HepG2 (cell line): ENCODE results near the gene DNTTIP2. TPM values are rescaled to one million over a fixed set of nuclear protein-coding genes. Genes with fewer than 3 reads are reported as not detected.

Source experiments
- KDM4B ChIP-seq: sonication (generic); formaldehyde crosslinking; IDR thresholded peaks from 2 replicates; pipeline ENCODE4 v1.4.0; 2020; ENCODE audit warnings: missing genetic modification reagents
- PAF1 ChIP-seq: IDR thresholded peaks from 2 replicates; pipeline ENCODE4 v1.6.1; 2016; ENCODE audit warnings: missing genetic modification reagents, missing compliant biosample characterization
- PHF21A ChIP-seq: sonication (generic); formaldehyde crosslinking; IDR thresholded peaks from 2 replicates; pipeline ENCODE4 v1.5.0; 2020; ENCODE audit warnings: mild to moderate bottlenecking, missing genetic modification reagents
- TSC22D2 ChIP-seq: sonication (generic); formaldehyde crosslinking; IDR thresholded peaks from 2 replicates; pipeline ENCODE4 v1.5.1; 2020; ENCODE audit warnings: missing genetic modification reagents, mild to moderate bottlenecking, borderline replicate concordance
- ZNF232 ChIP-seq: sonication (generic); formaldehyde crosslinking; IDR thresholded peaks from 2 replicates; pipeline ENCODE4 v1.4.0; 2020; ENCODE audit warnings: missing genetic modification reagents, borderline replicate concordance
- ZNF274 ChIP-seq: sonication (generic); formaldehyde crosslinking; IDR thresholded peaks from 2 replicates; pipeline ENCODE4 v1.5.1; 2020; ENCODE audit warnings: mild to moderate bottlenecking, missing genetic modification reagents
- ZNF484 ChIP-seq: sonication (generic); formaldehyde crosslinking; IDR thresholded peaks from 2 replicates; pipeline ENCODE4 v1.5.1; 2020; ENCODE audit warnings: mild to moderate bottlenecking, low read depth, missing genetic modification reagents, borderline replicate concordance
- ZNF577 ChIP-seq: sonication (generic); formaldehyde crosslinking; IDR thresholded peaks from 2 replicates; pipeline ENCODE4 v1.4.0; 2020; ENCODE audit warnings: mild to moderate bottlenecking, low read depth, missing genetic modification reagents, borderline replicate concordance
- ZNF709 ChIP-seq: sonication (generic); formaldehyde crosslinking; IDR thresholded peaks from 2 replicates; pipeline ENCODE4 v1.5.0; 2020; ENCODE audit warnings: mild to moderate bottlenecking, missing genetic modification reagents
- ZNF768 ChIP-seq: sonication (generic); formaldehyde crosslinking; IDR thresholded peaks from 2 replicates; pipeline ENCODE4 v1.4.0; 2020; ENCODE audit warnings: missing genetic modification reagents
- ZNF83 ChIP-seq: sonication (generic); formaldehyde crosslinking; IDR thresholded peaks from 2 replicates; pipeline ENCODE4 v1.4.0; 2020; ENCODE audit warnings: missing genetic modification reagents, mild to moderate bottlenecking, borderline replicate concordance
- polyA plus RNA-seq, 8 experiments: library from polyadenylated mRNA; depleted of rRNA in 3 of 8; stranded (reverse) in 7 of 8; unstranded in 1 of 8; fragments of >200 nt; fragmentation: Illumina TruSeq in 4 of 8; extraction: Trizol in 4 of 8; gene quantifications; 2 replicates each; pipeline versions ENCODE4 v1.2.1 to v1.2.3, GENCODE V29; 2011 to 2016; ENCODE audit warnings: low read depth in 4 of 8, missing spikeins in 1 of 8, mixed read lengths in 1 of 8; ENCODE audit not compliant: insufficient read depth in 1 of 8
- total RNA-seq, 5 experiments: library from RNA; depleted of rRNA; stranded (reverse); fragments of >200 nt; fragmentation: Illumina TruSeq; extraction: Trizol; gene quantifications; 2 replicates each; pipeline ENCODE4 v1.2.3, GENCODE V29; 2016; ENCODE audit warnings: low read depth in 1 of 5
- TF ChIP-seq, protein P1 (sequence below): sonication (generic); formaldehyde crosslinking; IDR thresholded peaks from 2 replicates; pipeline ENCODE4 v1.8.1; 2023; ENCODE audit warnings: mild to moderate bottlenecking, inconsistent platforms, moderate library complexity, missing genetic modification reagents, borderline replicate concordance
- TF ChIP-seq, protein P2 (sequence below): sonication (generic); formaldehyde crosslinking; IDR thresholded peaks from 2 replicates; pipeline ENCODE4 v1.9.0; 2021; ENCODE audit warnings: missing genetic modification reagents, mild to moderate bottlenecking, borderline replicate concordance
- TF ChIP-seq, protein P3 (sequence below): sonication (generic); formaldehyde crosslinking; IDR thresholded peaks from 2 replicates; pipeline ENCODE4 v1.4.0; 2020; ENCODE audit warnings: missing genetic modification reagents, mild to moderate bottlenecking, borderline replicate concordance
- TF ChIP-seq, protein P4 (sequence below): sonication (generic); formaldehyde crosslinking; IDR thresholded peaks from 2 replicates; pipeline ENCODE4 v1.8.1; 2023; ENCODE audit warnings: mild to moderate bottlenecking, missing genetic modification reagents
- TF ChIP-seq, protein P5 (sequence below): sonication (generic); formaldehyde crosslinking; IDR thresholded peaks from 2 replicates; pipeline ENCODE4 v1.9.0; 2021; ENCODE audit warnings: missing genetic modification reagents, borderline replicate concordance
- TF ChIP-seq, protein P6 (sequence below): sonication (generic); formaldehyde crosslinking; IDR thresholded peaks from 2 replicates; pipeline ENCODE4 v1.8.1; 2023; ENCODE audit warnings: mild to moderate bottlenecking, missing genetic modification reagents, borderline replicate concordance

Gene DNTTIP2
- total and polyA plus RNA-seq, 2 of the 13 experiments (the other 11 are each of a cell fraction or from before 2014, with no cell fraction given), result 11.4 to 63.3 TPM

DNA sequence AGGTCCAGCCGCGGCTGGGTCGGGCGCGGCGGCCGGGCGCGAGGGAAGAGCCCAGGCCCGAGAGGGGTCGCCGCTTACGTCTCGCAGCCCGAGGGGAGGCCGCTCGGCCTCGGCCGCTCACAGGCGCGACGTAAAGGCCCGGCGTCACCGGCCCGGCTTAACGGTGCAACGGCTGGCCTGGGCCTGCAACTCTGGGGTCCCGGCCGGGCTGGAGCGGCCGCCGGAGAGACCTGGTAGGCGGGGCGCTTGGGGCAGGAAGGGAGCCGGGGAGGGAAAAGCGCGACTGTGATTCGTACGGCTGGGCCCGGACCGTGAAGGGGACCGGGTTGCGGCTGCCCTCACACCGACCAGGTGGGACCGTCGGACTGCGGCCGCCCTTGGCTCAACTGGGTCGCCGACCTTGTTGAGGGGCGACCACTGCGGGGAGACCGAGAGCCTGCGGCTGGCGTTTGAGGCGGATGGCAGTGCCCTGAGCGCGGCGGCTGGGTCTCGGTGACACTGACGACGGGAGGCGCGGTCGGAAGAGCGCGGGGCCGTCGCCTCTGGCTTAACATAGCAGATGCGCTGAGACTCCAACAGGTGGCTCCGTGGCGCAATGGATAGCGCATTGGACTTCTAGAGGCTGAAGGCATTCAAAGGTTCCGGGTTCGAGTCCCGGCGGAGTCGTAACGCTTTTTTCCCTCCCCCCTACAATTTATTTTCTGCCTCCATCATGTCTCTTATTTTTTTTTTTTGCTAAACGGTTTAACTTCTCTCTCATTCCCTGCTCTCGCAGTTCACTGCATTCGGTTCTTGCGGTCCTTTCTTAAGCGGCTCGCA lies 31.8 kb downstream of the DNTTIP2 start (continued):
- TF ChIP-seq, protein P1, sequence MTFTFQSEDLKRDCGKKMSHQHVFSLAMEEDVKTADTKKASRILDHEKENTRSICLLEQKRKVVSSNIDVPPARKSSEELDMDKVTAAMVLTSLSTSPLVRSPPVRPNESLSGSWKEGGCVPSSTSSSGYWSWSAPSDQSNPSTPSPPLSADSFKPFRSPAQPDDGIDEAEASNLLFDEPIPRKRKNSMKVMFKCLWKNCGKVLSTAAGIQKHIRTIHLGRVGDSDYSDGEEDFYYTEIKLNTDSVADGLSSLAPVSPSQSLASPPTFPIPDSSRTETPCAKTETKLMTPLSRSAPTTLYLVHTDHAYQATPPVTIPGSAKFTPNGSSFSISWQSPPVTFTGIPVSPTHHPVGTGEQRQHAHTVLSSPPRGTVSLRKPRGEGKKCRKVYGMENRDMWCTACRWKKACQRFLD (CRISPR knock-in tag), result no peak; the same call in 1 of the 2 replicates
- TF ChIP-seq PAF1 (CRISPR knock-in tag) (no peak), ZNF484 (CRISPR knock-in tag) (no peak), ZNF274 (CRISPR knock-in tag) (no peak), ZNF83 (CRISPR knock-in tag) (peak; percentile 95; the same call in 1 of the 2 replicates), TSC22D2 (CRISPR knock-in tag) (no peak; the same call in 1 of the 2 replicates), ZNF768 (CRISPR knock-in tag) (peak; percentile 72; the same call in 1 of the 2 replicates), KDM4B (CRISPR knock-in tag) (0 out of 2 replicates have a peak, but pooled peaks have one; percentile 54), ZNF709 (CRISPR knock-in tag) (no peak; the same call in none of the 2 replicates), ZNF577 (CRISPR knock-in tag) (peak; percentile 25; the same call in 1 of the 2 replicates), PHF21A (CRISPR knock-in tag) (peak; percentile 74), ZNF232 (CRISPR knock-in tag) (peak; percentile 80)
- TF ChIP-seq, protein P2, sequence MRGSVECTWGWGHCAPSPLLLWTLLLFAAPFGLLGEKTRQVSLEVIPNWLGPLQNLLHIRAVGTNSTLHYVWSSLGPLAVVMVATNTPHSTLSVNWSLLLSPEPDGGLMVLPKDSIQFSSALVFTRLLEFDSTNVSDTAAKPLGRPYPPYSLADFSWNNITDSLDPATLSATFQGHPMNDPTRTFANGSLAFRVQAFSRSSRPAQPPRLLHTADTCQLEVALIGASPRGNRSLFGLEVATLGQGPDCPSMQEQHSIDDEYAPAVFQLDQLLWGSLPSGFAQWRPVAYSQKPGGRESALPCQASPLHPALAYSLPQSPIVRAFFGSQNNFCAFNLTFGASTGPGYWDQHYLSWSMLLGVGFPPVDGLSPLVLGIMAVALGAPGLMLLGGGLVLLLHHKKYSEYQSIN, result no peak
- TF ChIP-seq, protein P3, sequence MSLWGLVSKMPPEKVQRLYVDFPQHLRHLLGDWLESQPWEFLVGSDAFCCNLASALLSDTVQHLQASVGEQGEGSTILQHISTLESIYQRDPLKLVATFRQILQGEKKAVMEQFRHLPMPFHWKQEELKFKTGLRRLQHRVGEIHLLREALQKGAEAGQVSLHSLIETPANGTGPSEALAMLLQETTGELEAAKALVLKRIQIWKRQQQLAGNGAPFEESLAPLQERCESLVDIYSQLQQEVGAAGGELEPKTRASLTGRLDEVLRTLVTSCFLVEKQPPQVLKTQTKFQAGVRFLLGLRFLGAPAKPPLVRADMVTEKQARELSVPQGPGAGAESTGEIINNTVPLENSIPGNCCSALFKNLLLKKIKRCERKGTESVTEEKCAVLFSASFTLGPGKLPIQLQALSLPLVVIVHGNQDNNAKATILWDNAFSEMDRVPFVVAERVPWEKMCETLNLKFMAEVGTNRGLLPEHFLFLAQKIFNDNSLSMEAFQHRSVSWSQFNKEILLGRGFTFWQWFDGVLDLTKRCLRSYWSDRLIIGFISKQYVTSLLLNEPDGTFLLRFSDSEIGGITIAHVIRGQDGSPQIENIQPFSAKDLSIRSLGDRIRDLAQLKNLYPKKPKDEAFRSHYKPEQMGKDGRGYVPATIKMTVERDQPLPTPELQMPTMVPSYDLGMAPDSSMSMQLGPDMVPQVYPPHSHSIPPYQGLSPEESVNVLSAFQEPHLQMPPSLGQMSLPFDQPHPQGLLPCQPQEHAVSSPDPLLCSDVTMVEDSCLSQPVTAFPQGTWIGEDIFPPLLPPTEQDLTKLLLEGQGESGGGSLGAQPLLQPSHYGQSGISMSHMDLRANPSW, result no peak; the same call in 1 of the 2 replicates
- TF ChIP-seq, protein P4, sequence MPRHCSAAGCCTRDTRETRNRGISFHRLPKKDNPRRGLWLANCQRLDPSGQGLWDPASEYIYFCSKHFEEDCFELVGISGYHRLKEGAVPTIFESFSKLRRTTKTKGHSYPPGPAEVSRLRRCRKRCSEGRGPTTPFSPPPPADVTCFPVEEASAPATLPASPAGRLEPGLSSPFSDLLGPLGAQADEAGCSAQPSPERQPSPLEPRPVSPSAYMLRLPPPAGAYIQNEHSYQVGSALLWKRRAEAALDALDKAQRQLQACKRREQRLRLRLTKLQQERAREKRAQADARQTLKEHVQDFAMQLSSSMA (CRISPR knock-in tag), result no peak
- TF ChIP-seq, protein P5, sequence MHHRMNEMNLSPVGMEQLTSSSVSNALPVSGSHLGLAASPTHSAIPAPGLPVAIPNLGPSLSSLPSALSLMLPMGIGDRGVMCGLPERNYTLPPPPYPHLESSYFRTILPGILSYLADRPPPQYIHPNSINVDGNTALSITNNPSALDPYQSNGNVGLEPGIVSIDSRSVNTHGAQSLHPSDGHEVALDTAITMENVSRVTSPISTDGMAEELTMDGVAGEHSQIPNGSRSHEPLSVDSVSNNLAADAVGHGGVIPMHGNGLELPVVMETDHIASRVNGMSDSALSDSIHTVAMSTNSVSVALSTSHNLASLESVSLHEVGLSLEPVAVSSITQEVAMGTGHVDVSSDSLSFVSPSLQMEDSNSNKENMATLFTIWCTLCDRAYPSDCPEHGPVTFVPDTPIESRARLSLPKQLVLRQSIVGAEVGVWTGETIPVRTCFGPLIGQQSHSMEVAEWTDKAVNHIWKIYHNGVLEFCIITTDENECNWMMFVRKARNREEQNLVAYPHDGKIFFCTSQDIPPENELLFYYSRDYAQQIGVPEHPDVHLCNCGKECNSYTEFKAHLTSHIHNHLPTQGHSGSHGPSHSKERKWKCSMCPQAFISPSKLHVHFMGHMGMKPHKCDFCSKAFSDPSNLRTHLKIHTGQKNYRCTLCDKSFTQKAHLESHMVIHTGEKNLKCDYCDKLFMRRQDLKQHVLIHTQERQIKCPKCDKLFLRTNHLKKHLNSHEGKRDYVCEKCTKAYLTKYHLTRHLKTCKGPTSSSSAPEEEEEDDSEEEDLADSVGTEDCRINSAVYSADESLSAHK, result peak; percentile 72; the same call in 1 of the 2 replicates
- TF ChIP-seq, protein P6, sequence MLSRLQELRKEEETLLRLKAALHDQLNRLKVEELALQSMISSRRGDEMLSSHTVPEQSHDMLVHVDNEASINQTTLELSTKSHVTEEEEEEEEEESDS, result no peak
